GM18526 (cell line): ENCODE results near the gene RARG.

Experiments
- POLR2A ChIP-seq: IDR thresholded peaks from 3 replicates; pipeline ENCODE4 v1.6.1; 2011; ENCODE audit not compliant: insufficient read length; ENCODE audit errors: extremely low read depth

Gene RARG

GRCh38 chr12:53221203-53222080 lies 10.6 kb downstream of the RARG start:
- TF ChIP-seq POLR2A, result peak; percentile 57

GRCh38 chr12:53220694-53221202 lies 11.3 kb downstream of the RARG start:
- TF ChIP-seq POLR2A, result no peak

- no peak for TF ChIP-seq POLR2A
Measured at GRCh38 chr12:53219956-53220693, 11.9 kb downstream of the RARG start.

- no peak for TF ChIP-seq POLR2A
Measured at GRCh38 chr12:53219292-53219955, 12.6 kb downstream of the RARG start.

GRCh38 chr12:53218551-53219291 lies 13.3 kb downstream of the RARG start:
- no peak for TF ChIP-seq POLR2A

GRCh38 chr12:53217931-53218307 lies 14.1 kb downstream of the RARG start:
- TF ChIP-seq POLR2A, result no peak

GRCh38 chr12:53217051-53217930 lies 14.7 kb downstream of the RARG start:
- no peak for TF ChIP-seq POLR2A

GRCh38 chr12:53215497-53215896 lies 16.5 kb downstream of the RARG start:
- TF ChIP-seq POLR2A, result no peak

GRCh38 chr12:53214687-53215455 lies 17.1 kb downstream of the RARG start:
- TF ChIP-seq POLR2A, result no peak

- no peak for TF ChIP-seq POLR2A
Measured at GRCh38 chr12:53214221-53214620, 17.8 kb downstream of the RARG start.

- TF ChIP-seq POLR2A, result no peak
Measured at GRCh38 chr12:53213348-53213747, 18.7 kb downstream of the RARG start.

- no peak for TF ChIP-seq POLR2A
Measured at GRCh38 chr12:53212931-53213330, 19.1 kb downstream of the RARG start.
